ENCODE measurements around the gene DEDD. TPM values are rescaled to one million over a fixed set of nuclear protein-coding genes. Genes with fewer than 3 reads are reported as not detected.

The DEDD gene
- total and polyA plus RNA-seq, 2 of the 13 experiments (the other 11 are each of a cell fraction or from before 2014, with no cell fraction given), result 12.6 to 27.8 TPM

- TF ChIP-seq ZNF280B (CRISPR knock-in tag; IDR thresholded peaks at IDR 0.05; ENCODE audit: borderline replicate concordance), result no peak
- TF ChIP-seq PHF8 (CRISPR knock-in tag; IDR thresholded peaks at IDR 0.05), result no peak
- TF ChIP-seq ZSCAN12 (CRISPR knock-in tag; IDR thresholded peaks at IDR 0.05), result no peak
- TF ChIP-seq CSRNP2 (CRISPR knock-in tag; conservative IDR thresholded peaks at IDR 0.05; ENCODE audit: low read depth), result no peak
- TF ChIP-seq SRSF9 (IDR thresholded peaks at IDR 0.05; ENCODE audit: borderline replicate concordance, insufficient read depth, low read depth, low read length, poor library complexity, severe bottlenecking), result no peak
- no peak for TF ChIP-seq JARID2 (CRISPR knock-in tag; IDR thresholded peaks at IDR 0.05; ENCODE audit: insufficient replicate concordance)
These were observed 31.3 kb upstream of the DEDD start (continued) for GRCh38 chr1:161163793-161164192.

- peaks cover 45% of the 10 kb centered on the region for H3K4me1 ChIP-seq (ENCODE audit: insufficient read depth, low read length)
- FAIRE-seq, result no peak
- H2AFZ ChIP-seq (ENCODE audit: low read length), result no peak overlapping the region
- peaks cover 11 to 41% of the 10 kb centered on the region in 2 experiments; a peak in 4 of 5 replicates for H3K36me3 ChIP-seq (replicated peaks in 1 of 2; ENCODE audit: control insufficient read depth in 1 of 2, insufficient read depth in 2 of 2, low read length in 2 of 2)
- TF ChIP-seq TFE3 (CRISPR knock-in tag; IDR thresholded peaks at IDR 0.05), result no peak
- no TSS peak for BruUV-seq (replicated peaks)
- ChIA-PET POLR2A (no interaction called here), CTCF (ENCODE audit: low intra/inter-chr PET ratio, low total read pairs) (no interaction called here)
- H3K9me3 ChIP-seq (ENCODE audit: low read length), result no peaks in the 10 kb centered on the region
- peaks cover 10% of the 10 kb centered on the region for H3K79me2 ChIP-seq (ENCODE audit: insufficient read depth, low read length)
- H3K27ac ChIP-seq (ENCODE audit: extremely low read length, insufficient read depth, low read length), result no peak overlapping the region
- no peak overlapping the region for H3K4me3 ChIP-seq (replicated peaks in 1 of 3; ENCODE audit: insufficient read depth in 1 of 3, low read depth in 2 of 3, low read length in 3 of 3)
- no peak for ATAC-seq
- DNase-seq (ENCODE audit: low spot score), result no peak
- no peaks in the 10 kb centered on the region; a peak in 1 of 5 replicates for H3K27me3 ChIP-seq (ENCODE audit: control insufficient read depth in 1 of 2, insufficient read depth in 2 of 2, low read length in 2 of 2)
- WGBS (ENCODE audit: low lambda C conversion rate), result 99% methylated on average over 9 of the region's 10 CpGs
- no peak overlapping the region for H3K4me2 ChIP-seq (ENCODE audit: low read depth, low read length)
- intact Hi-C loops (cut with micrococcal nuclease; ENCODE audit: unreplicated experiment), result no loop called here
- in situ Hi-C loops (cut with HindIII; ENCODE audit: extremely low pct_ligation_motif_present, low pct_unique_long_range_greater_than_20kb), result no loop called here
- H3K9ac ChIP-seq (ENCODE audit: insufficient read depth, low read depth, low read length), result no peak overlapping the region
- H4K20me1 ChIP-seq (ENCODE audit: insufficient read depth, low read length), result no peaks in the 10 kb centered on the region
These were observed 30.3 kb upstream of the DEDD start for GRCh38 chr1:161162806-161163205.

All from HepG2 (cell line).